Urinary bladder (tissue), 2 donors: ENCODE data around the gene ITGAV. TPM values are rescaled to one million over a fixed set of nuclear protein-coding genes. Genes with fewer than 3 reads are reported as not detected.

Source experiments
- polyA plus RNA-seq: library from polyadenylated mRNA; stranded (reverse); fragments of 200-250 nt; gene quantifications from one replicate; pipeline ENCODE4 v1.2.3, GENCODE V29; 2013
- total RNA-seq: library from RNA; depleted of rRNA; stranded (reverse); fragments of >200 nt; gene quantifications from one replicate; pipeline ENCODE4 v1.2.3, GENCODE V29; 2014
- donor health status: healthy.

ITGAV gene
- total and polyA plus RNA-seq, 2 donors = 33.1 to 183 TPM

Other genes starting within 250 kb of the ITGAV start
- 82.2 TPM for gene ZC3H15, start 103.8 kb upstream of the ITGAV start, total RNA-seq
- gene ZC3H15, start 103.8 kb upstream of the ITGAV start, polyA plus RNA-seq = 47.3 TPM
- 39.3 TPM for gene FAM171B, start 104.0 kb downstream of the ITGAV start, total RNA-seq
- gene FAM171B, start 104.0 kb downstream of the ITGAV start, polyA plus RNA-seq = 3.8 TPM